Activated CD8-positive, alpha-beta memory T cell treated with anti-CD3 and anti-CD28 coated beads, Interleukin-2, amount 50 U/mL, for 1 hour (primary cell): ENCODE data around the gene KLHL21.

Source experiments
- DNase-seq: peaks from one replicate; pipeline ENCODE4 v3.0.0-alpha.2; 2020; ENCODE audit errors: extremely low read depth

KLHL21 gene

GRCh38 chr1:6625584-6626149 is 23.0 kb upstream of the KLHL21 start:
- DNase-seq: no peak

- peak; percentile 78 for DNase-seq
Observed at GRCh38 chr1:6624710-6625583, 22.3 kb upstream of the KLHL21 start, which contains the start of gene THAP3. Gene THAP3, plus strand, starts transcription at chr1:6624868. Its CDS starts 351 bp downstream, at chr1:6625219.

GRCh38 chr1:6623269-6623965 is 20.7 kb upstream of the KLHL21 start:
- DNase-seq: no peak

- DNase-seq: no peak
Observed at GRCh38 chr1:6622396-6623152, 19.9 kb upstream of the KLHL21 start.

GRCh38 chr1:6621429-6622391 is 19.0 kb upstream of the KLHL21 start:
- no peak for DNase-seq

GRCh38 chr1:6619045-6619444 is 16.4 kb upstream of the KLHL21 start:
- DNase-seq: no peak

- no peak for DNase-seq
Observed at GRCh38 chr1:6614929-6615785, 12.5 kb upstream of the KLHL21 start.

- no peak for DNase-seq
Observed at GRCh38 chr1:6614019-6614928, 11.6 kb upstream of the KLHL21 start.

GRCh38 chr1:6613361-6614018 is 10.8 kb upstream of the KLHL21 start, which contains the start of gene PHF13:
Gene PHF13, plus strand, starts transcription at chr1:6613731. Its CDS starts 336 bp downstream, at chr1:6614067.
- peak; percentile 96 for DNase-seq

- no peak for DNase-seq
Observed at GRCh38 chr1:6612641-6613360, 10.1 kb upstream of the KLHL21 start.

GRCh38 chr1:6603915-6604558 is 1.4 kb upstream of the KLHL21 start:
- no peak for DNase-seq

- DNase-seq: peak; percentile 37
Observed at GRCh38 chr1:6603238-6603914, 707 bp upstream of the KLHL21 start.

- no peak for DNase-seq
Observed at GRCh38 chr1:6601923-6602668, 573 bp downstream of the KLHL21 start.

- DNase-seq: peak; percentile 51
Observed at GRCh38 chr1:6601049-6601922, 1.4 kb downstream of the KLHL21 start.
